Thyroid gland (tissue), 4 donors: ENCODE results near the gene RAD51C. TPM values are rescaled to one million over a fixed set of nuclear protein-coding genes. Genes with fewer than 3 reads are reported as not detected.

Experiments
- DNase-seq, 2 donors: peaks; one replicate each; pipeline ENCODE4 v3.0.0-alpha.2; 2019
- H3K27ac ChIP-seq, 3 donors: fragments of 200-600 bp; sonication (generic); 1 replicate in 2 of 3; 2 replicates in 1 of 3; pipeline ENCODE4 v1.5.1; 2016 to 2019; ENCODE audit warnings: mild to moderate bottlenecking in 1 of 3, moderate library complexity in 1 of 3
- H3K27me3 ChIP-seq: fragments of 200-600 bp; sonication (generic); one replicate; pipeline ENCODE4 v1.5.1; 2019
- H3K36me3 ChIP-seq, 2 donors: fragments of 200-600 bp; sonication (generic); one replicate each; pipeline ENCODE4 v1.5.1; 2016 to 2019
- H3K4me1 ChIP-seq, 2 donors: fragments of 200-600 bp; sonication (generic); one replicate each; pipeline ENCODE4 v1.5.1; 2017 to 2019
- H3K4me3 ChIP-seq, 3 donors: fragments of 200-600 bp; sonication (generic); replicated peaks in 1 of 3; 1 replicate in 2 of 3; 2 replicates in 1 of 3; pipeline ENCODE4 v1.5.1; 2016; ENCODE audit warnings: mild to moderate bottlenecking in 1 of 3
- H3K9me3 ChIP-seq: fragments of 200-600 bp; sonication (generic); one replicate; pipeline ENCODE4 v1.5.1; 2017
- POLR2A ChIP-seq, 2 donors: fragments of 450-650 bp; IDR thresholded peaks; one replicate each; pipeline ENCODE4 v1.6.1; 2017; ENCODE audit warnings: antibody characterized with exemption in 2 of 2, mild to moderate bottlenecking in 2 of 2, moderate library complexity in 1 of 2
- WGBS, 2 donors: methylation state at CpG; one replicate each; pipeline ENCODE4 v1.1.5; 2017; 5-methylcytosine and 5-hydroxymethylcytosine counted together
- intact Hi-C: fragments of 100-400 bp; cut with DNase I; formaldehyde crosslinking; loops from one replicate; pipeline ENCODE4 v1.15.1; 2023
- total RNA-seq, 4 donors: library from RNA; depleted of rRNA; stranded (reverse); fragments of >200 nt; gene quantifications; one replicate each; pipeline ENCODE4 v1.2.3, GENCODE V29; 2016
- TF ChIP-seq, protein P1 (sequence below), 6 experiments: fragments of 200-600 bp in 3 of 6; fragments of 450-650 bp in 3 of 6; sonication (generic) in 3 of 6; IDR thresholded peaks; one replicate each; pipeline ENCODE4 v1.5.1; 2016 to 2019; ENCODE audit warnings: antibody characterized with exemption in 6 of 6, mild to moderate bottlenecking in 2 of 6, inconsistent platforms in 1 of 6, moderate library complexity in 1 of 6

Gene RAD51C
- total RNA-seq, 4 donors from 2014 or later = 8.8 to 20.4 (median 12.4) TPM

DNA sequence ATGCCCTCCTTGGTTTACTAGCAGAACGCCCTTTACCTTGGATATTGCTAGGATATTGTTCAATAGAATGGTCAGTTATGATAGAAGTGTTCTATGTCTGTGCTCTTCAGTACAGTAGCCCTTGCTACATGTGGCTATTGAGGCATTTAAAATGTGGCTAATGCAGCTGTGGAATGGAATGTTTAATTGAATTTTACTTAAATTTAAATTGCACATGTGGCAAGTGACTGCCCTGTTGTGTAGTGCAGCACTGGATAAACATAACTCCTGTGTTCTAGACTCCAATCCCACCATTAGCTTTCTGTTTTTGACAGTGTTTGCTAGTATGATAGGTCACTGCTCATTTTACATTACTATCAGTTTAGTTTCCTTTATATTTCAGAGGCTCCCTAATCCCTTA lies 29.9 kb downstream of the RAD51C start:
- no peak for DNase-seq
- no peak overlapping the region for H3K27ac ChIP-seq
- TF ChIP-seq, protein P1, sequence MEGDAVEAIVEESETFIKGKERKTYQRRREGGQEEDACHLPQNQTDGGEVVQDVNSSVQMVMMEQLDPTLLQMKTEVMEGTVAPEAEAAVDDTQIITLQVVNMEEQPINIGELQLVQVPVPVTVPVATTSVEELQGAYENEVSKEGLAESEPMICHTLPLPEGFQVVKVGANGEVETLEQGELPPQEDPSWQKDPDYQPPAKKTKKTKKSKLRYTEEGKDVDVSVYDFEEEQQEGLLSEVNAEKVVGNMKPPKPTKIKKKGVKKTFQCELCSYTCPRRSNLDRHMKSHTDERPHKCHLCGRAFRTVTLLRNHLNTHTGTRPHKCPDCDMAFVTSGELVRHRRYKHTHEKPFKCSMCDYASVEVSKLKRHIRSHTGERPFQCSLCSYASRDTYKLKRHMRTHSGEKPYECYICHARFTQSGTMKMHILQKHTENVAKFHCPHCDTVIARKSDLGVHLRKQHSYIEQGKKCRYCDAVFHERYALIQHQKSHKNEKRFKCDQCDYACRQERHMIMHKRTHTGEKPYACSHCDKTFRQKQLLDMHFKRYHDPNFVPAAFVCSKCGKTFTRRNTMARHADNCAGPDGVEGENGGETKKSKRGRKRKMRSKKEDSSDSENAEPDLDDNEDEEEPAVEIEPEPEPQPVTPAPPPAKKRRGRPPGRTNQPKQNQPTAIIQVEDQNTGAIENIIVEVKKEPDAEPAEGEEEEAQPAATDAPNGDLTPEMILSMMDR (IDR thresholded peaks at IDR 0.05) = no peak
- no peaks in the 10 kb centered on the region for H3K4me1 ChIP-seq
- no peaks in the 10 kb centered on the region for H3K9me3 ChIP-seq
- WGBS, 2 donors = 87 to 100% methylated on average over 1 of the region's 1 CpG
- intact Hi-C loops = no loop called here
- peaks cover 0 to 7% of the 10 kb centered on the region in 2 donors for H3K36me3 ChIP-seq
- H3K4me3 ChIP-seq = no peak overlapping the region
- H3K27me3 ChIP-seq = no peaks in the 10 kb centered on the region

DNA sequence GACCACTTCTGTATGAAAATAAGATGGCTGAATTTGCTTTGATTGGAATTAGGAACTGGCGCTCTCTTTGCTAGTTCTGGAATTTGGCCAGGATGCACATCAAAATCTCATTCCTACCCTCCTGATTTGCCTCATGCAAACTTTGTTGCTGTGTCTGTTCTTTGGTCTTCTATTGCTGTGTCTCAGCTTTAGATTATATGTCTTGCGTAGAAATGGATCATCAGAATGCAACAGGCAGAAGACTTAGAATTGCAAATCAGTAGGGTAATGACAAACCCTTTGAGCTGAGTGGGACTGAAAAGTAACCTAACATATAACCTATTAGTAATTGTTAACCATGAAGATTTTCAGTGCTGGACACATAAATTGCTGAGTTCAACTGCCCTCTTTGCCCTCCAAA lies 30.3 kb downstream of the RAD51C start:
- WGBS, 2 donors = 94 to 97% methylated on average over 2 of the region's 2 CpGs
- Histone ChIP-seq H3K9me3 (no peaks in the 10 kb centered on the region), H3K4me1 (no peaks in the 10 kb centered on the region), H3K27me3 (no peaks in the 10 kb centered on the region), H3K27ac (no peak overlapping the region), H3K4me3 (no peak overlapping the region), H3K36me3 (peaks cover 0 to 7% of the 10 kb centered on the region in 2 donors)
- TF ChIP-seq POLR2A (IDR thresholded peaks at IDR 0.05) = no peak
- TF ChIP-seq, protein P1 (IDR thresholded peaks at IDR 0.05) = no peak
- intact Hi-C loops = no loop called here
- no peak for DNase-seq

DNA sequence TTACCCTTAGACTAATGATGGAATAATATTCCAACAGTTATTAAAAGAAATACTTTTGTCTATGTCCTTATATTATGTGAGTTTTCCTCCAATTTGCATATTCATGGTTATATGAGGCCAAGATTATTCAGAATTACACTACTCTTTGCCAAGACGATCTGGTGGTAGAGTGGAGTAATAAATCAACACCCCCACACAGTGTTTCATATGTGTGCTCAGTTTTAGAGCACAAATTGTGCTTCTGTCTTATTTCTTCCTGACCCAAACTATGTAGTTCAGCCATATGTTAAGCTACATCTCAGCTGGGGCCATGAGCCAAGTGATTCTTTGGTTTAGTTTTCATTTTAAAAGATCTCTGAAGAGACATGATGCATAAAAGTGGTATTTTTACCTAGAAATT lies 36.4 kb downstream of the RAD51C start:
- Histone ChIP-seq H3K27ac (no peak overlapping the region), H3K4me3 (no peak overlapping the region), H3K27me3 (no peaks in the 10 kb centered on the region), H3K36me3 (no peaks in the 10 kb centered on the region), H3K4me1 (no peaks in the 10 kb centered on the region), H3K9me3 (no peaks in the 10 kb centered on the region)
- no peak for DNase-seq
- intact Hi-C loops = no loop called here
- TF ChIP-seq, protein P1 (IDR thresholded peaks at IDR 0.05) = no peak
- no peak for TF ChIP-seq POLR2A (IDR thresholded peaks at IDR 0.05)
- WGBS, 2 donors = 63% methylated on average over 1 of the region's 1 CpG

DNA sequence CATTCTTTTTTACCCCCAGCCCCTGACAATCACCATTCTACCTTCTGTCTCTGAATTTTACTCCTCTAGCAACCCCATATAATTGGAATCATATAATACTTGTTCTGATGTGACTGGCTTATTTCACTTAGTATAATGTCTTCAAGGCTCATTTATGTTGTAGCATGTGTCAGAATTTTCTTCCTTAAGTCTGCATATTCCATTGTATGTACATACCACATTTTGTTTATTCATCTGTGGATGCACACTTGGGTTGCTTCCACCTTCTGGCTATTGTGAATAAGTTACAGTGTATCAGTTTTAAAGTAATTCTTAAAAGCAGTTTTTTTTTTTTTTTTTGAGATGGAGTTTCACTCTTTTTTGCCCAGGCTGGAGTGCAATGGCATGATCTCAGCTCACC lies 38.5 kb downstream of the RAD51C start:
- DNase-seq = no peak
- TF ChIP-seq, protein P1 (IDR thresholded peaks at IDR 0.05) = no peak
- TF ChIP-seq POLR2A (IDR thresholded peaks at IDR 0.05) = no peak
- Histone ChIP-seq H3K27ac (no peak overlapping the region), H3K9me3 (no peaks in the 10 kb centered on the region), H3K4me3 (no peak overlapping the region), H3K27me3 (no peaks in the 10 kb centered on the region), H3K36me3 (no peaks in the 10 kb centered on the region), H3K4me1 (no peaks in the 10 kb centered on the region)
- intact Hi-C loops = no loop called here

DNA sequence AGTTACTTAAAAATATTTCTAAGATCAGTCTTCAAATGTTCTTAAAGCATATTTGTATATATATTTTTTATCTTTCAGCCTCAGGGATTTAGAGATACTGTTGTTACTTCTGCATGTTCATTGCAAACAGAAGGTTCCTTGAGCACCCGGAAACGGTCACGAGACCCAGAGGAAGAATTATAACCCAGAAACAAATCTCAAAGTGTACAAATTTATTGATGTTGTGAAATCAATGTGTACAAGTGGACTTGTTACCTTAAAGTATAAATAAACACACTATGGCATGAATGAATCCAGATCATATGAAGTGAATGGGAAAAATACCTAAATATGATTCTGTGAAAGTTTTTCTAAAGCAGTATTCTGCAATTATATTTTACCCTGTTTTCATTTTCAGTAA lies 41.6 kb downstream of the RAD51C start:
- H3K27ac ChIP-seq = no peak overlapping the region
- intact Hi-C loops = no loop called here
- no peaks in the 10 kb centered on the region for H3K4me1 ChIP-seq
- no peak overlapping the region for H3K4me3 ChIP-seq
- H3K27me3 ChIP-seq = no peaks in the 10 kb centered on the region
- TF ChIP-seq, protein P1 (IDR thresholded peaks at IDR 0.05) = no peak
- TF ChIP-seq POLR2A (IDR thresholded peaks at IDR 0.05) = no peak
- DNase-seq = no peak
- 94 to 97% methylated on average over 3 of the region's 3 CpGs for WGBS, 2 donors
- H3K36me3 ChIP-seq = no peaks in the 10 kb centered on the region
- no peaks in the 10 kb centered on the region for H3K9me3 ChIP-seq
